Middle frontal gyrus (tissue), 1 donor: ENCODE measurements around the gene ENTREP3.
"Not testable (repeated sequence)": the region's sequence is repeated elsewhere in the genome, so short reads cannot be mapped to it uniquely, and the experiment has no call there.

ENCODE experiments used
- DNase-seq: peaks from one replicate; pipeline ENCODE4 v3.0.0-alpha.2; 2015; ENCODE audit warnings: low spot score; ENCODE audit errors: extremely low spot score

ENTREP3 gene, protein sequence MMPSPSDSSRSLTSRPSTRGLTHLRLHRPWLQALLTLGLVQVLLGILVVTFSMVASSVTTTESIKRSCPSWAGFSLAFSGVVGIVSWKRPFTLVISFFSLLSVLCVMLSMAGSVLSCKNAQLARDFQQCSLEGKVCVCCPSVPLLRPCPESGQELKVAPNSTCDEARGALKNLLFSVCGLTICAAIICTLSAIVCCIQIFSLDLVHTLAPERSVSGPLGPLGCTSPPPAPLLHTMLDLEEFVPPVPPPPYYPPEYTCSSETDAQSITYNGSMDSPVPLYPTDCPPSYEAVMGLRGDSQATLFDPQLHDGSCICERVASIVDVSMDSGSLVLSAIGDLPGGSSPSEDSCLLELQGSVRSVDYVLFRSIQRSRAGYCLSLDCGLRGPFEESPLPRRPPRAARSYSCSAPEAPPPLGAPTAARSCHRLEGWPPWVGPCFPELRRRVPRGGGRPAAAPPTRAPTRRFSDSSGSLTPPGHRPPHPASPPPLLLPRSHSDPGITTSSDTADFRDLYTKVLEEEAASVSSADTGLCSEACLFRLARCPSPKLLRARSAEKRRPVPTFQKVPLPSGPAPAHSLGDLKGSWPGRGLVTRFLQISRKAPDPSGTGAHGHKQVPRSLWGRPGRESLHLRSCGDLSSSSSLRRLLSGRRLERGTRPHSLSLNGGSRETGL

DNA sequence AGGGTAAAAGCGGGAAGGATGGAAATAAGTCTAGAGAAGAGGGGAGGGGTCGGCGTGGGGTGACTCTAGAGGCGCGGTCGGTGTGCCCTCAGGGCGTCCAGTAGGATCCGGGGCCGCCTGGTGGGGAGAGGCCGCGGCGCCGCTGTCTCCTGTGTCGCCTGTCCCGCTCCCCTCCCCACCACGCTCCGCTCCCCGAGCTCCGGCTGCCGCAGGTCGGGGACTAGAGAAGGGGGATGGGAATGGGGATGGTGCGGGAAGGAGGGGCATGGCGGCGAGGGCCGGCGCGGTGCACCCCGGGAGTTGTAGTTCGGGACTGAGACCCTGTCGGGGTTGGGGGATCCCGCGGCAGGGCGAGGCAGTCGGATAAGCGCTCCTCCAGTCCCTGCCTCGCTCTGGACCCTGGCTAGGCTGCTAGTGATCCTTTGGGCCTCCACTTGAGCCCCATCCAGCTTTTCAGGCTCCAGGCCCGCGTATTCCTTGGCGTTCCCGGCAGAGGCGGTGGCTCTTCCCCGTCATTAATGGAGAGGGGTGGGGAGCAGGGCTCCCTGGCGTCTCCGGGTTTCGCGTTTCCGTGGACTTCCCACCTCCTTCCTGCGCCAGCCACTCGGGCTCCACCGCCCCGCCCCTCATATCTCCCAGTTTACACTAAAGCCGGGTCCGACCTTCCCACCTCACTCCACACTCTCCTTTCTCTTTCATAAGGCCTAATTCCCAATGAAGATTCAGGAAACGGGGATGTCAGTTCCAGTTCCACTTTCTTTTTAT, at the start of gene ENTREP3:
Gene ENTREP3 (minus strand): TSS at position 241 of the 765 bp plus-strand sequence. CDS start 606 bp downstream, outside the sequence.
- peak; percentile 76 for DNase-seq

- no peak for DNase-seq
Observed at GRCh38 chr1:155304558-155305063, 49.3 kb upstream of the ENTREP3 start.

GRCh38 chr1:155301342-155301841, 46.1 kb upstream of the ENTREP3 start, which contains the start of gene PKLR:
Gene PKLR, minus strand, starts transcription at chr1:155301438. Its CDS starts 43 bp downstream, at chr1:155301395.
- no peak for DNase-seq

DNA sequence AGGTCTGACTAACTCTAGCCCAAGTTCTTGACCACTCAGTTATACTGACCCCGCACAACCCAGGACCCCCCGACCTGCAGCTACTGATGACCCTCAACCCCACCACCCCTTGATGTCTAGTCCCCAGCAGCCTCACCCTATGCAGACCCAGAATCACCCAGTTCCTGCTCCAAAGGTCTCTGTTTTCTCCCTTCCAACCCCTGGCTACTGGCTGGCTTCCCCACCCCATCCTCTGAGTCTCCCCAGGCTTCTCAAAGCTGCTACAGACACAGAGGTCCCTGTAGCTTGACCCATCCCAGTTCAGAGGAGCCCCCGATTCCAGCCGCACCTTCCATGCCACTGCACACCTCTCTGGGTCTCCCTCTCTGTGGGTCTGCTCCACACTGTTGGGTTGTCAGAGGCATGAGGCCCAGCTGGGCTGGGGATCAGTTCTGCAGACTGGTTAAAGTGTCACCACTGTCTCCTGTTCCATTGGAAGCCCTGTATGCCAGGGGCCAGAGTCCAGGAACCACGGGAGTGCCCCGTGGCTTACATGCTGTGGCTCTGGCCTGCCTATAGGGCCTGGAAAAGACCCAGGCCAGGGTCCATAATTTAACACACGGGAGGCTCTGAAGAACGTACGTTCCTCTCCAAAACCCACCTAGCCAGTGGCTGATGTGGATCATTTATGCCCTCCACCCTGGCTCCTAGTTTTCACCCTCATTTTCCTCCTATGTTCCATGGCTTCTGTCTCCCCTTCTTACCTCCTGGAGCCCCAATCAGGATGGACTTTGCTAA, 45.5 kb upstream of the ENTREP3 start:
- no peak for DNase-seq

- no peak for DNase-seq
Observed at GRCh38 chr1:155300024-155300423, 44.7 kb upstream of the ENTREP3 start.

GRCh38 chr1:155297384-155297783, 42.1 kb upstream of the ENTREP3 start:
- DNase-seq, result no peak

GRCh38 chr1:155296661-155297060, 41.4 kb upstream of the ENTREP3 start:
- DNase-seq, result no peak

DNA sequence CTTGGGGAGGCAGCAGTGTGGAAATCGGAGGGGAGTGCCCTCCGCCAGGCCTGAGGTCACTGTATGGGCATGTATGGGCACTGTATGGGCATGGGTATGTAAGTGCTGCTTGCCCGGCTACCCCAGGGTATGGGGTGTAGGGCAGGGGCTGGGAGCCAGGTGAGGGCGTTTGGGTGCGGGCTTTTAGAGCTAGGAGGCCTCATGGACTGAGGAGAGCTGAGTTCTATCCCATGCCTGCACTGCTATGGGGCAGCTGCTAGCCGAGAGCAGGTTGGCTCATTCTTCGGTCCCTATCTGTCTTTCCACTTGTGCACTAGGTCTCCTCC, 40.6 kb upstream of the ENTREP3 start:
- DNase-seq, result no peak

DNA sequence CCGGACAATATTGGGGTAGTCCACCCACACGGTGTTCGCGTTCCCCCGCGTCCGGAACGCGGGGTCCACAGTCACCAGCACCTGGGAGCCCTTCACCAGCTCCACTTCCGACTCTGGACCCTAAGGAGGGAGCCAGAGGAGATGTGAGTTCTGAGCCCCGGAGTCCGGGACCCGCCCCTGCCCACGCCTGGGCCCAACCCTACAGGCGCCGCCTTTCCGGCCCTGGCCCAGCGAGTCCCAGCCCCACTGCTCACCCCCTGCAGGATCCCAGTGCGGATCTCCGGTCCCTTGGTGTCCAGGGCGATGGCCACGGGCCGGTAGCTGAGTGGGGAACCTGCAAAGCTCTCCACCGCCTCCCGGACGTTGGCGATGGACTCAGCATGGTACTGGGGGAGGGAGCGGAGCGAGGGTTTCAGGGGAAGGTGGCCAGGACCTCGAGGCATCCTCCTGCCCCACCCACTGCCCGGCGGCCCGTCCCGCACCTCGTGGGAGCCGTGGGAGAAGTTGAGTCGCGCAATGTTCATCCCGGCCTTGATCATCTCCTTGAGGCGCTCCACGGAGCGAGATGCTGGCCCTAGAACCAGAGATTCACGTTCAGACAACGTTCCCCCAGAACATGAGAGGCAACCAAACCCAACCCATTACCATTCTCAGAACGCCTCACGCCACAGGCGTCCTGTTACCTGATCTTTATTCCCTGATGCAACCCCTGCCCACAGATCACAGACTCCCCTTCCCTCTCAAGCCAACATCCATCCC, 40.1 kb upstream of the ENTREP3 start:
- no peak for DNase-seq

- DNase-seq, result no peak
Observed at GRCh38 chr1:155294520-155295182, 39.4 kb upstream of the ENTREP3 start.

DNA sequence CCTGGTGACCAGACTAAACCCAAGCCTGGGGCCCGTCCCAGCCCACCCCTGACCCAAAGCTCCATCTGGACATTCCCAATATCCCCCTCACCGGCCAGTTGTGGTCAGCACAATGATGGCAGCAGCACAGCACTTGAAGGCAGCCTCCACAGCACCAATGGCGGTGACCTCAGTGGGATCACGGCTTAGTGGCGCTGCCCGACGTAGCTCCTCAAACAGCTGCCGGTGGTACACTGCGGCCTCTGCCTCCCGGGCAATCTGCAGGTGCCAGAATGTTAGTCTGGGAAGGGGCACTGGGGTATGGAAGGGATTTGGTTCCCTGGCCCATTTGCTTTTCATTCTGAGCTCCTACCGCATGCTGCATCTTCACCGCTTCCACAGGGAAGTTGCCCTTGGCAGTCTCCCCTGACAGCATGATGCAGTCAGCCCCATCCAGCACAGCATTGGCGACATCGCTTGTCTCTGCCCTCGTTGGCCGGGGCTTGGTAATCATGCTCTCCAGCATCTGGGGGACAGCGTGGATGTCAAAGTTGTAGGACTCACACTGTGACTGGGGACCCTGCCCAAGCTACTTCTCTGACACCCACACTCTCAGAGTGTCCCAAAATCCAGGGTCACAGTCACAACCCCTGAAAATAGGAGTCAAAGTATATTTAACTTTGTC, 37.9 kb upstream of the ENTREP3 start:
- DNase-seq, result no peak

GRCh38 chr1:155291006-155291405, 35.7 kb upstream of the ENTREP3 start:
- DNase-seq, result not testable (repeated sequence)

DNA sequence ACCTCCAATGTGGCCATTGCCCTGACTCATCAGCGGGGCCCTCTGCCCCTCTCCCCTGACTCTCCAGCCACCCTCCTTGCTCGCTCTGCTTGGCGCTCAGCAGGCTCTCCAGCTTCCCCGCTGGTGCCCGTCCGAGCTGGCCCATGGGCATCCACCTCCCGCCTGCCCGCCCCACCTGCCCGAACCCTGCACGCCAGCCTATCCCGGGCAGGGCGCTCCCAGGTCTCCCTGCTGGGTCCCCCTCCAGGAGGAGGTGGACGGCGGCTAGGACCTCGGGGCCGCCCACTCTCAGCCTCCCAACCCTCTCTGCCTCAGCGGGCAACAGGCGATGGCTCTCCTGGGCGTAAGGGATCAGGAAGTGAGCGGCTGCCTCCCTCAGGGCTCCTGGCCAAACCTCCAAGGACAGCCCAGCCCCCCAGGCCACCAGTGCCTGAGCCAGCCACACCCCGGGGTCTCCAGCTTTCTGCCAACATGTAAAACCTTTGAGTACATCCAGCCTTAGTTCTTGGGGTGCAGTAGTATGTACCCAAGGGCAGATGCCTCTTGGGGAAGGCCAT, 32.8 kb upstream of the ENTREP3 start:
- DNase-seq, result no peak

DNA sequence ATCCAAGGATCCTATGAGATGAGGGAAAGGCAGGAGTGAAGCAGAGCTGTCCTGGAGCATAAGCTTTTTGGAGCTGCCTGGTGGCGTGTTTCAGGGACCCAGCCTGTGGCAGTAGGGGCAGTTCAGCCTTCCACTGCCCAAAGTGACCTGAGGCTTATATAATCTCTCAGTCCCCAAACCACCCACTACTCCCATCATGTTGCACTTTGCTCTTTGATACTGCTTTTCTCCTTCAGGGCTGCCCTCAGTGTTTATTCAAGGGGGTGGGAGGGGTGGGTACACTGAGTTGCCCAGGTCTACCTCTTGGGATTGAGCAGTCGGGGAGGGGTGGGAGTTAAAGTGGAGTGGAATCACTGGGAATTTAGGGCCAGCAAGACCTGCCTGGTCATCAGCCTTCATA, 31.3 kb upstream of the ENTREP3 start:
- DNase-seq, result no peak

DNA sequence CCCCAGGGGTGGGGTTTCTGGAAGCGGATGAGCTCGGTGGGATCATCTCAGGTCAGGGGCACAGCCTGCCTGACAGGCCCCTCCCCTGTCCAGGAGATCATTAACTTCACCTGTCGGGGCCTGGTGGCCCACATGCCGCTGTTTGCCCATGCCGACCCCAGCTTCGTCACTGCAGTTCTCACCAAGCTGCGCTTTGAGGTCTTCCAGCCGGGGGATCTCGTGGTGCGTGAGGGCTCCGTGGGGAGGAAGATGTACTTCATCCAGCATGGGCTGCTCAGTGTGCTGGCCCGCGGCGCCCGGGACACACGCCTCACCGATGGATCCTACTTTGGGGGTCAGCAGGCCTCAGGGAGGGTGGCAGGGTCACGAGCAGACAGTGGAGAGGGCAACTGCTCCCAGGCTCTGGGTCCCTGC, 30.4 kb upstream of the ENTREP3 start:
- no peak for DNase-seq

DNA sequence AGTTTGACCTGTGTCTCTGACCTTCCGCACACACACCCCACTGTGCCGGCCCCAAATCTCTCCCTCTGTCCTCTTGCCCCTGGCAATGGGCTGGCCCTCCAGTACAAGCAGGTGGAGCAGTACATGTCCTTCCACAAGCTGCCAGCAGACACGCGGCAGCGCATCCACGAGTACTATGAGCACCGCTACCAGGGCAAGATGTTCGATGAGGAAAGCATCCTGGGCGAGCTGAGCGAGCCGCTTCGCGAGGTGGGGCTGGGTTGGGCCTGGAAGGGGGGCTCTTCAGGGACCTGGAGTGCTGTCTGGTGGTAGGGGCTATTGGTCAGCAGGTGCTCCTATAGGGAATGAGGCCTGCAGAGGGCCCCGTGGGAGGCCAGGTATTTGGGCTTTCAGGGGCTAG, 29.8 kb upstream of the ENTREP3 start:
- DNase-seq, result no peak

- no peak for DNase-seq
Observed at GRCh38 chr1:155284476-155284875, 29.2 kb upstream of the ENTREP3 start.

DNA sequence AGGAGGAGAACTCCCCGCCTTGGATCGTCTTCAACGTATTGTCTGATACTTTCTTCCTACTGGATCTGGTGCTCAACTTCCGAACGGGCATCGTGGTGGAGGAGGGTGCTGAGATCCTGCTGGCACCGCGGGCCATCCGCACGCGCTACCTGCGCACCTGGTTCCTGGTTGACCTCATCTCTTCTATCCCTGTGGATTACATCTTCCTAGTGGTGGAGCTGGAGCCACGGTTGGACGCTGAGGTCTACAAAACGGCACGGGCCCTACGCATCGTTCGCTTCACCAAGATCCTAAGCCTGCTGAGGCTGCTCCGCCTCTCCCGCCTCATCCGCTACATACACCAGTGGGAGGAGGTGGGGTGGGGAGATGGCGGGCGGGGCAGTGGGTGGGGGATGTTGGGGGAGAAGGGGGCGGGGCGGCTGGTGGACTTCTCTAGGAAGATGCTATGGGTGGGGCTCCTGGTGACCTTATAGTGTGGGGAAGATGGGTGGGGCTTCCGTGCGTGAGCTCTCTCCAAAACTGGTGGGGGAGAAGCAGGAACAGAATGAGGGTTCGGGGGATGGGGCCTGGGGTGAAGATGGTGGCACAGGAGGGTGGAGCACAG, 27.3 kb upstream of the ENTREP3 start:
- no peak for DNase-seq
